Mesenchymal stem cell (in vitro differentiated cells and primary cell): ENCODE measurements around the gene B3GALT6.

Experiments used
- DNase-seq: peaks from one replicate; pipeline ENCODE4 v3.0.0-alpha.2; 2013
- H2AFZ ChIP-seq: one replicate; pipeline ENCODE4 v1.6.1; 2013; ENCODE audit warnings: low read depth, mild to moderate bottlenecking, control low read depth, inconsistent platforms, low read length, moderate library complexity
- H2AK5ac ChIP-seq: 2 replicates; pipeline ENCODE4 v1.6.1; 2013; ENCODE audit warnings: low read length, moderate library complexity, mild to moderate bottlenecking, inconsistent platforms; ENCODE audit not compliant: severe bottlenecking
- H2BK120ac ChIP-seq: one replicate; pipeline ENCODE4 v1.6.1; 2013; ENCODE audit warnings: low read depth, mild to moderate bottlenecking, inconsistent platforms, low read length, moderate library complexity
- H2BK12ac ChIP-seq, 2 experiments: one replicate each; pipeline ENCODE4 v1.6.1; 2013; ENCODE audit warnings: inconsistent platforms in 2 of 2, low read length in 2 of 2, mild to moderate bottlenecking in 2 of 2, moderate library complexity in 2 of 2, control low read depth in 1 of 2
- H2BK15ac ChIP-seq: one replicate; pipeline ENCODE4 v1.6.1; 2013; ENCODE audit warnings: mild to moderate bottlenecking, low read depth, inconsistent platforms; ENCODE audit not compliant: poor library complexity, severe bottlenecking
- H2BK5ac ChIP-seq: 2 replicates; pipeline ENCODE4 v1.6.1; 2013; ENCODE audit warnings: low read depth, mild to moderate bottlenecking, low read length, control low read depth, inconsistent platforms; ENCODE audit not compliant: poor library complexity, severe bottlenecking
- H3K14ac ChIP-seq, 2 experiments: one replicate each; pipeline ENCODE4 v1.6.1; 2013; ENCODE audit warnings: inconsistent platforms in 2 of 2, low read length in 2 of 2, control low read depth in 1 of 2, mild to moderate bottlenecking in 1 of 2, moderate library complexity in 1 of 2
- H3K18ac ChIP-seq, 2 experiments: one replicate each; pipeline ENCODE4 v1.6.1; 2013; ENCODE audit warnings: inconsistent platforms in 2 of 2, low read length in 2 of 2, control low read depth in 1 of 2, low read depth in 1 of 2, mild to moderate bottlenecking in 1 of 2
- H3K23ac ChIP-seq, 2 experiments: one replicate each; pipeline ENCODE4 v1.6.1; 2013; ENCODE audit warnings: inconsistent platforms in 2 of 2, low read length in 2 of 2, mild to moderate bottlenecking in 2 of 2, moderate library complexity in 2 of 2, control low read depth in 1 of 2
- H3K27ac ChIP-seq: 2 replicates; pipeline ENCODE4 v1.5.1; 2013; ENCODE audit warnings: mild to moderate bottlenecking, moderate library complexity, low read length, control low read depth, inconsistent platforms; ENCODE audit not compliant: poor library complexity, severe bottlenecking
- H3K27me3 ChIP-seq, 2 experiments: 2 replicates each; pipeline versions ENCODE4 v1.6.1 to v1.7.0; 2013; ENCODE audit warnings: low read length in 2 of 2, mild to moderate bottlenecking in 2 of 2, moderate library complexity in 2 of 2, control low read depth in 1 of 2, inconsistent platforms in 1 of 2; ENCODE audit not compliant: control insufficient read depth in 1 of 2, insufficient read depth in 1 of 2
- H3K36me3 ChIP-seq, 2 experiments: 2 replicates each; pipeline versions ENCODE4 v1.6.1 to v1.7.0; 2013; ENCODE audit warnings: low read length in 2 of 2, control low read depth in 1 of 2, inconsistent platforms in 1 of 2, low read depth in 1 of 2, mild to moderate bottlenecking in 1 of 2; ENCODE audit not compliant: insufficient read depth in 2 of 2, control insufficient read depth in 1 of 2
- H3K4ac ChIP-seq, 2 experiments: one replicate each; pipeline ENCODE4 v1.6.1; 2013; ENCODE audit warnings: inconsistent platforms in 2 of 2, low read length in 2 of 2, mild to moderate bottlenecking in 2 of 2, moderate library complexity in 2 of 2, control low read depth in 1 of 2, low read depth in 1 of 2
- H3K4me1 ChIP-seq: 2 replicates; pipeline ENCODE4 v1.6.1; 2013; ENCODE audit warnings: low read depth, low read length, control low read depth; ENCODE audit not compliant: control insufficient read depth, insufficient read depth
- H3K4me2 ChIP-seq: 2 replicates; pipeline ENCODE4 v1.6.1; 2013; ENCODE audit warnings: low read length, mild to moderate bottlenecking, inconsistent platforms; ENCODE audit not compliant: poor library complexity, severe bottlenecking
- H3K4me3 ChIP-seq, 2 experiments: 2 replicates each; pipeline versions ENCODE4 v1.5.1 to v1.7.0; 2013; ENCODE audit warnings: low read length in 2 of 2, mild to moderate bottlenecking in 2 of 2, control low read depth in 1 of 2, low read depth in 1 of 2; ENCODE audit not compliant: insufficient read depth in 1 of 2
- H3K79me1 ChIP-seq: replicated peaks from 2 replicates; pipeline ENCODE4 v1.6.1; 2013; ENCODE audit warnings: mild to moderate bottlenecking, control low read depth, low read length, inconsistent platforms; ENCODE audit not compliant: poor library complexity, severe bottlenecking
- H3K9ac ChIP-seq: 2 replicates; pipeline ENCODE4 v1.7.0; 2013; ENCODE audit warnings: mild to moderate bottlenecking, low read length, moderate library complexity
- H3K9me3 ChIP-seq: 2 replicates; pipeline ENCODE4 v1.7.0; 2013; ENCODE audit warnings: mild to moderate bottlenecking, low read length; ENCODE audit not compliant: control insufficient read depth
- H4K8ac ChIP-seq: one replicate; pipeline ENCODE4 v1.6.1; 2013; ENCODE audit warnings: inconsistent platforms, mild to moderate bottlenecking, low read length, moderate library complexity
- H4K91ac ChIP-seq: one replicate; pipeline ENCODE4 v1.6.1; 2013; ENCODE audit warnings: mild to moderate bottlenecking, low read length, inconsistent platforms
- WGBS: methylation state at CpG from one replicate; pipeline ENCODE4 v1.1.7; 2013; ENCODE audit warnings: mixed read lengths; 5-methylcytosine and 5-hydroxymethylcytosine counted together

B3GALT6 gene

DNA sequence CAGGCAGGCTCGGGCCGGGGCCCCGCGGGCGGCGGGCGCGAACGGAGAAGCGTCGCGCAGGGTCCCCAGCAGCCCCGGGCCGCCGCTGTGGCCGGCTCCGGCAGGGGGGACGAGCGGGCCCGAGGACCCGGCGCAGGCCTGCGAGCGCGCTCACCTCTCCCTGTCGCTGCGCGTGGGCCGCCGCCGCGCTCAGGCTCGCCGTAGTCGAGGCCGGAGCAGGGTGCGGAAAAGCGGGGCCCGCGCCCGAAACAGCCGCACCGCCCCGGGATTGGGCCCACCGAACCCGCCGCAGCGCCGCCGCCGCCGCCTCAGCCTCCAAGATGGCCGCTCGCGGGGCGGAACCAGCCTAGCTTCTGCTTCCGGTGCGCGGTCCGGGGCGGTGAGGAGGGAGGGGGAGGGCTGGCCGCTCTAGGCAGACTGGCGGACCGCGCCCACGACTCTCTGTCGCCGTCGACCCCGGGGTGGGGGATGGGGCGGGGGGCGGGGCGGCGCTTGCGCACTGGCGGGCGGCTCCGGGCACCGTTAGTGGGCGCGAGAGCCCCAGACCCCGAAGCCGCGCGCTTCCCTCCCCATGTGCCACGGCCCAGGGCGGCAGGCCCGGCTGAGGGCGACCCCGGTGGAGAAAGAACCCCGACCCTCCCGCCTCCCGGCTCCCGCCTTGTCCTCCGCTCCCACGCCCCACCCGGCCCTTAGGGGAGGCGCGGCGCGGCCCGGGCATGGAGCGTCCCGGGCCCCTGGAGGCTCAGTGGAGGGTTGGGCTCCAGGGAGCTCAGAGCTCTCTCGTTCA lies 41.7 kb downstream of the B3GALT6 start, which contains the start of gene UBE2J2:
UBE2J2 (minus strand) TSS at position 343 of the 787 bp plus-strand sequence. CDS start 5,862 bp downstream, outside the sequence.
- H2AK5ac ChIP-seq: peak within 1 kb of the TSS; percentile 1
- peak within 1 kb of the TSS; percentile 97 to 99 for H3K4me3 ChIP-seq
- peak within 1 kb of the TSS; percentile 89 for H3K4me2 ChIP-seq
- H3K9ac ChIP-seq: peak within 1 kb of the TSS; percentile 95
- peak within 1 kb of the TSS in 1 of 2 experiments; percentile 54 for H2BK12ac ChIP-seq
- no peaks in the 10 kb centered on the region for H3K27me3 ChIP-seq
- no peak within 1 kb of the TSS for H2BK120ac ChIP-seq
- peak within 1 kb of the TSS; percentile 81 to 90 for H3K4ac ChIP-seq
- H4K91ac ChIP-seq: peak within 1 kb of the TSS; percentile 92
- peaks cover 12% of the 10 kb centered on the region for H3K79me1 ChIP-seq
- WGBS: 0% methylated on average over 43 of the region's 105 CpGs
- H2BK5ac ChIP-seq: peak within 1 kb of the TSS; percentile 85
- peak within 1 kb of the TSS; percentile 95 to 96 for H3K18ac ChIP-seq
- H3K4me1 ChIP-seq: peaks cover 50% of the 10 kb centered on the region
- H3K36me3 ChIP-seq: peaks cover 3 to 18% of the 10 kb centered on the region in 2 experiments
- DNase-seq: peak; percentile 89
- H3K14ac ChIP-seq: peak within 1 kb of the TSS; percentile 93 to 97
- H3K23ac ChIP-seq: peak within 1 kb of the TSS in 1 of 2 experiments; percentile 91
- peak within 1 kb of the TSS; percentile 91 for H2AFZ ChIP-seq
- H2BK15ac ChIP-seq: peak within 1 kb of the TSS; percentile 44
- H3K9me3 ChIP-seq: no peaks in the 10 kb centered on the region
- peak within 1 kb of the TSS; percentile 87 for H4K8ac ChIP-seq
- H3K27ac ChIP-seq: peak within 1 kb of the TSS; percentile 2

- peak overlapping the region; percentile 73 for H3K9ac ChIP-seq
- H3K9me3 ChIP-seq: no peaks in the 10 kb centered on the region
- H4K8ac ChIP-seq: peak overlapping the region; percentile 45
- no peak overlapping the region for H2BK15ac ChIP-seq
- peak overlapping the region in 1 of 2 experiments; percentile 54 for H2BK12ac ChIP-seq
- H3K4me2 ChIP-seq: peak overlapping the region; percentile 89
- H2BK5ac ChIP-seq: no peak overlapping the region
- 38% methylated on average over 22 of the region's 31 CpGs for WGBS
- no peak for DNase-seq
- peaks cover 12% of the 10 kb centered on the region for H3K79me1 ChIP-seq
- H3K4me3 ChIP-seq: peak overlapping the region; percentile 71 to 87
- peak overlapping the region; percentile 20 to 22 for H3K4ac ChIP-seq
- peak overlapping the region in 1 of 2 experiments; percentile 54 for H3K23ac ChIP-seq
- peaks cover 50% of the 10 kb centered on the region for H3K4me1 ChIP-seq
- H2AFZ ChIP-seq: peak overlapping the region; percentile 91
- peak overlapping the region in 1 of 2 experiments; percentile 97 for H3K14ac ChIP-seq
- peak overlapping the region; percentile 88 to 96 for H3K18ac ChIP-seq
- peaks cover 3 to 18% of the 10 kb centered on the region in 2 experiments for H3K36me3 ChIP-seq
- H3K27me3 ChIP-seq: no peaks in the 10 kb centered on the region
- H2AK5ac ChIP-seq: peak overlapping the region; percentile 1
- no peak overlapping the region for H3K27ac ChIP-seq
- peak overlapping the region; percentile 34 for H4K91ac ChIP-seq
- no peak overlapping the region for H2BK120ac ChIP-seq
Observed at GRCh38 chr1:1274299-1274930, 42.4 kb downstream of the B3GALT6 start.

DNA sequence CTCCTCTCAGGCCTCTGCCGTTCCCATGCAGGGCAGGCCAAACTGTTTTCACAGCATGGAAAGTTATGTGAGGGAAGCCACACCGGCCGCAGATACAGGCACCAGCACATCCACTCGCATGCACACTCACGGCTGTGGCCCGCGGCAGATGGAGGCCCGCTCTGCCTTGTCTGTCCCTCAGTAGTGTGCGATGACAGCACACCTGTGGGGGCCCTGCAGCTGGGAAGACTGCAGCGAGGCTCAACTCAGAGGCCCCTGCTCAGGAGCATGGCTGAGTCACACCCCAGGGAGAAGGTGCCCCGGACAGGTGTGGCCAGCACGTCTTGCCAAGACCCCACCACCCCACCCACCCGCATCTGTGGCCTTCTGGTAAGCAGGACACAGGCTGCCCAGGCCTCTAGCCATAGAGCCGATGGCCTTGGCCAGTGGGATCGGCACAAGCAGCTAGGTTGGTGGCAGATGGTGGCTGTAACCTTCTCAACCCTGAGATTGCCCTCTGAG lies 42.9 kb downstream of the B3GALT6 start:
- Histone ChIP-seq H3K4ac (peak overlapping the region in 1 of 2 experiments; percentile 20), H2BK5ac (no peak overlapping the region), H3K18ac (peak overlapping the region in 1 of 2 experiments; percentile 96), H2AK5ac (peak overlapping the region; percentile 1), H4K8ac (peak overlapping the region; percentile 45), H3K36me3 (peaks cover 3 to 18% of the 10 kb centered on the region in 2 experiments), H2AFZ (no peak overlapping the region), H3K9ac (peak overlapping the region; percentile 73), H3K4me2 (no peak overlapping the region), H4K91ac (peak overlapping the region; percentile 34), H3K4me3 (peak overlapping the region in 1 of 2 experiments; percentile 87), H2BK12ac (peak overlapping the region in 1 of 2 experiments; percentile 27), H3K14ac (no peak overlapping the region), H3K9me3 (no peaks in the 10 kb centered on the region), H2BK120ac (no peak overlapping the region), H2BK15ac (no peak overlapping the region), H3K79me1 (peaks cover 12% of the 10 kb centered on the region), H3K27ac (no peak overlapping the region), H3K27me3 (no peaks in the 10 kb centered on the region), H3K4me1 (peaks cover 48% of the 10 kb centered on the region), H3K23ac (no peak overlapping the region)
- 96% methylated on average over 14 of the region's 15 CpGs for WGBS
- no peak for DNase-seq

DNA sequence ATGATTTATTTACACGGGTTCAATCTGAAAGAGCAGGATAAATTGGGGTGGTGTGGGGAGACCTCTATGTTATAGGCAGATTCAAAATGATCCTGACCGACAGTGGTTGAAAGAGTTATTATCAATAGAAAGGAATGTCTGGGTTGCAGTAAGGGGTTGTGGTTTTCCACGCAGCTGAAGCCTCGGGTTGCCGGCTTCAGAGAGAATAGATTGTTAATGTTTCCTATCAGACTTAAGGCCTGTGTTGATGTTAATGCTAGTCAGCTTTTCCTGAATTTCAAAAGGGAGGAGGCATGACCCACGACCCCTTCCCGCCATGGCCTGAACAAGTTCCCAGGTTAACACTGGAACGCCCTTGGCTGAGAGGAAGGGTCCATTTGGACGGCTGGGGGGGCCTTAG lies 43.8 kb downstream of the B3GALT6 start:
- 78% methylated on average over 9 of the region's 9 CpGs for WGBS
- Histone ChIP-seq H3K14ac (no peak overlapping the region), H3K4me2 (peak overlapping the region; percentile 10), H2AK5ac (peak overlapping the region; percentile 81), H4K8ac (no peak overlapping the region), H2AFZ (no peak overlapping the region), H3K4me1 (peaks cover 40% of the 10 kb centered on the region), H2BK12ac (no peak overlapping the region), H3K27me3 (no peaks in the 10 kb centered on the region), H3K9me3 (no peaks in the 10 kb centered on the region), H2BK120ac (no peak overlapping the region), H3K79me1 (peaks cover 12% of the 10 kb centered on the region), H4K91ac (no peak overlapping the region), H2BK5ac (no peak overlapping the region), H3K18ac (no peak overlapping the region), H2BK15ac (peak overlapping the region; percentile 9), H3K9ac (no peak overlapping the region), H3K36me3 (peaks cover 3 to 15% of the 10 kb centered on the region in 2 experiments), H3K27ac (peak overlapping the region; percentile 70), H3K23ac (no peak overlapping the region), H3K4me3 (no peak overlapping the region), H3K4ac (no peak overlapping the region)
- DNase-seq: peak; percentile 68
